Mucosa of rectum (tissue), 2 donors: ENCODE measurements around the gene TNIP2.

ENCODE experiments used
- H3K27ac ChIP-seq, 2 donors: one replicate each; pipeline ENCODE4 v1.7.0; 2013; ENCODE audit warnings: inconsistent platforms in 2 of 2, low read depth in 2 of 2, low read length in 2 of 2
- H3K27me3 ChIP-seq, 2 donors: one replicate each; pipeline ENCODE4 v1.7.0; 2013; ENCODE audit warnings: low read length in 2 of 2; ENCODE audit not compliant: control insufficient read depth in 2 of 2, insufficient read depth in 2 of 2
- H3K36me3 ChIP-seq, 2 donors: one replicate each; pipeline ENCODE4 v1.7.0; 2013; ENCODE audit warnings: low read length in 2 of 2; ENCODE audit not compliant: control insufficient read depth in 2 of 2, insufficient read depth in 2 of 2
- H3K4me1 ChIP-seq, 2 donors: one replicate each; pipeline ENCODE4 v1.7.0; 2013; ENCODE audit warnings: low read length in 2 of 2, mild to moderate bottlenecking in 1 of 2; ENCODE audit not compliant: control insufficient read depth in 2 of 2, insufficient read depth in 2 of 2
- H3K4me3 ChIP-seq, 2 donors: one replicate each; pipeline ENCODE4 v1.7.0; 2013; ENCODE audit warnings: low read length in 2 of 2
- H3K9ac ChIP-seq, 2 donors: one replicate each; pipeline ENCODE4 v1.7.0; 2013; ENCODE audit warnings: low read length in 2 of 2, low read depth in 1 of 2, mild to moderate bottlenecking in 1 of 2
- H3K9me3 ChIP-seq, 2 donors: one replicate each; pipeline ENCODE4 v1.7.0; 2013; ENCODE audit warnings: low read length in 2 of 2; ENCODE audit not compliant: control insufficient read depth in 2 of 2
- donor health status: healthy.
- donor health status: Normal muscosa, but diverticular disease.

Gene TNIP2

DNA sequence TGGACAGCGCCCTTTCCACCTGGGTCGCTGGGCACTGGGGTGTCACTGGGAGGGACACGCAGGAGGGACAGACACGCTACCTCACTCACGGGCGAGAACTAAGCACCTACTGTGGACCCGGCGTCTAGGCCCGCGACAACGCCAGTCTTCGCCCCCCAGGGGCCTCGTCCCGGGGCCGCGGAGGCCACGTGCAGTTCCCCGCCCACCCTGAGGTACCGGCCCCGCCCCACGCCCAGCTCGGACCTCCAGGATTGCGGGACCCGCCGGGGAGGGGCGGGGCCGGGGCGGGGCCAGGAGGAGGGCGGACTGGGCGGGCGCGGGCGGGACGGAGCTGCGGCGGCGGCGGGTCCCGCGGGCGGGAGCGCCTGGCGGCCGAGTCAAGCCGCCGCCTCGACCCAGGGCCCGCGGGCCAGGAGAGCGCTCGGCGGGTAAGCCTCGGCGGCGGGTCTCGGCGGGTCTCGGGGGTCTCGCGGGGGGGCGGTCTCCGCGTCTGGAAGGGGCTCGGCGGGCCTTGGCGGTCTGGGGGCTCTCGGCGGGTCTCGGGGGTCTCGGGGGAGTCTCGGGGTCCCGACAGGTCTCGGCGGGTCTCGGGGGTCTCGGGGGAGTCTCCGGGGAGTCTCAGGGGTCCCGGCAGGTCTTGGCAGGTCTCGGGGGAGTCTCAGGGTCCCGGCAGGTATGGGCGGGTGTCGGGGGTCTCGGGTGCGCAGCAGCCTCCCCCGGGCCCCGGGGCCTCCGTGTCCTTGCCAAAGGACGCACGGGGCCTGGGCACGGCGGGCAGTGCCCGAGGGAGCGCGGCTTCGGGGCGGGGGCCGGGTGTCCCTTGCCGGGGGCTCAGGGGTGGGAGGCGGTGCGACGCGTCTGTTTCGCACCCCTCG is 36.8 kb upstream of the TNIP2 start, which contains the start of gene SH3BP2:
Gene SH3BP2 (plus strand): TSS at position 375 of the 875 bp plus-strand sequence. CDS start 27,533 bp downstream, outside the sequence.
- H3K4me1 ChIP-seq: peaks cover 50 to 52% of the 10 kb centered on the region in 2 donors
- H3K27ac ChIP-seq: peak within 1 kb of the TSS; percentile 79 to 90
- H3K36me3 ChIP-seq: no peaks in the 10 kb centered on the region
- no peaks in the 10 kb centered on the region for H3K27me3 ChIP-seq
- no peaks in the 10 kb centered on the region for H3K9me3 ChIP-seq
- H3K4me3 ChIP-seq: peak within 1 kb of the TSS; percentile 58 to 75
- H3K9ac ChIP-seq: peak within 1 kb of the TSS; percentile 76 to 79

DNA sequence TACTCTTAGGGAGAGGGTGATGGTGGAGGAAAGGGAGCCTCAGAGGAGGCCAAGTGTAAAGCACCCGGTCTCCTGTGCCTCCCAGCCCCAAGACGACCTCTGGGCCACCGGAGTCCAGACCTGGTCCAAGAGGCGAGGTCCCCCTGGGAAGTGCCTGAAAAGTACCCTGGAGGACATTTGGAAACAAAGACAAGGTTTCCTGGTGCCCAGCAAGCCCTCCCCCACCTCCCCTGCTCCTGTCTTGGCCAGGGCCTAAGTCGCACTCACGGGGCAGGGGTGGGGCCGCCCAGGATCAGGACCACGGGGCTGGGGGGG is 36.2 kb upstream of the TNIP2 start:
- Histone ChIP-seq H3K27me3 (no peaks in the 10 kb centered on the region), H3K4me3 (no peak overlapping the region), H3K27ac (peak overlapping the region in 1 of 2 donors; percentile 1), H3K9ac (no peak overlapping the region), H3K9me3 (no peaks in the 10 kb centered on the region), H3K36me3 (no peaks in the 10 kb centered on the region), H3K4me1 (peaks cover 49 to 52% of the 10 kb centered on the region in 2 donors)

DNA sequence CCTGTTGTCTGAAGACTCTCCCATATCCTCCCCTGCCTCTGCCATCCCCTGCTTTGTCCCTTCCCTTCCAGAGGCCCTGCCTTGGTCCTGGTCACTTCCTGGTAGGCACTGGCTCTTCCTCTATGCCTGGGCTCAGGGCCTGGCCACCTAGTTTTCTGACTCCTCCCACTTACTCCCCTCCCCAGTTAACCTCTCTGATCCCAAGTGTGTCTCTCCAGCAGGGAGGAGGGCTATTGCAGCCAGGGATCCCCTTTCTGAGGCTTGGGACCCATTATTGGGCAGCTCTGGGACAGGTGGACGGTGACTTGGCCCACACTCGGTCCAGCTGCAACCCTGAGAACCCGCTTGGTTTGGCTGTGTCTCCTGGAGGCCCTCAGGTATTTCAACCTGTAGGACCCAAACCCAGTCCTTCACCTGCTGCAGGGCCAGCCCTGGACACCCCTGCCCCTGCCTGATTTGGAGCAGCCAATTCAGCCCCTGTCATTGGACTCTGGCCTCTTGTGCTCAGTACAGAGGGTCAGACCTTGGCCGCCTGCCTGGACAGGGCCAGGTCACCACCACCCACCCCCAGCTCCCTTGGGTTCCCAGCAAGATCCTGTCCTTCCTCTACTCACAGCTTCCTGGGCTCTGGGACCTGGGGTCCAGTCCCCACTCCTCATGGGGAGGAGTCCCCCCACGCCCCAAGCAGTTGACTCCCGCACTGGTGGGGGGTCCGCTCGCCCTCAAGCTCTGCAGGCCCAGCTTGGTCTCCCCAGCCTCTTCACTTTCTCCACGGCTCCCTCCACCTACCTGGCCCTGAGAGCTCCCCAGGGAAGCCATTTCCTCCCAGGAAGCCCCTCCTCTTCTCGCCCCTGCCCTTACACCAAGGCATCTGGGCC is 35.6 kb upstream of the TNIP2 start:
- no peak overlapping the region for H3K27ac ChIP-seq
- no peaks in the 10 kb centered on the region for H3K36me3 ChIP-seq
- H3K9ac ChIP-seq: no peak overlapping the region
- no peaks in the 10 kb centered on the region for H3K27me3 ChIP-seq
- H3K9me3 ChIP-seq: no peaks in the 10 kb centered on the region
- no peak overlapping the region for H3K4me3 ChIP-seq
- peaks cover 43 to 49% of the 10 kb centered on the region in 2 donors for H3K4me1 ChIP-seq

DNA sequence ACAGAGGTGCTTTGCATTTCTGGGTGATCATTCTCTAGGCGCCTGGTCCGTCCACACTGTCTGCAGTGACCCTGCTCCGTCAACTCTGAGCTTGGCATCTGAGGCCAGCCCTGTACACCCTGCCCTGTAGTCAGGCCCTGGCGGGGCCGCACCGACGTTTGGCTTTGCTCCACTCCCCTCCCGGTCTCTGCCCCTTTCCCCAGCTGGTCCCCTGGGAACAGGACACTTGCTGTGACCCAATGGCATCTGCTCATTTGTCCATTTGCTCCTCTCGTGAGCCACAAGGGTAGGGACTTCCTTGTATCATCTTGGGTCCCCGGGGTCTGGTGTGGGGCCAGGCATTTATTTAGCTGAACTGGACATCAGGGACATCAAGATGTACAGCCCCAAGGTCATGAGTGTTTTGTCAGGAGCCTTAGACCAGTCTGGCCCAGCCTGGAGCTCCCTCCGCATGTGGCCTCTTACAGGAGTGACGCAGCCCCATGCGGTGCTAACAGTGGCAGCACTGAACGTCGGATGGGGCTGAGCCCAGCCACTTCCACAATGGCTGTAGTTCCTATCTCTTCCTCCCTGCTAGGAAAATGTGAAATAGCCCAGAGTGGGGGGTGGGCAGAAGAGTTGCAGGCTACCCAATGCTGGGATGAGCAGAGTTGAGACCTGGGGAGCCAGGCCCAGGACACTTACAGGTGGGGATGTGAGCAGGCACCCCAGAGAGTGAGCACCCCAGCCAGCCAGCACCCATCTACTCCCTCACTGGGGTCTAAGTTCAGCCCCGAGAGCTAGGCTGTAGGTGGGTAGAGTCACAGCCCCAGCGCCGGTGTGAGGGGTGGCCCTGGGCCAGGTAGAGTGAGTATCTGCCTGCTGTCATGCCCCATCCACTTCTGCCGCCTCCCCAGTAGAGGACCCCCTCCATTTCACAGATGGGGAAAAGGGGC is 34.7 kb upstream of the TNIP2 start:
- Histone ChIP-seq H3K36me3 (no peaks in the 10 kb centered on the region), H3K9me3 (no peaks in the 10 kb centered on the region), H3K27me3 (no peaks in the 10 kb centered on the region), H3K4me1 (peaks cover 34 to 43% of the 10 kb centered on the region in 2 donors), H3K4me3 (no peak overlapping the region), H3K9ac (no peak overlapping the region), H3K27ac (no peak overlapping the region)

DNA sequence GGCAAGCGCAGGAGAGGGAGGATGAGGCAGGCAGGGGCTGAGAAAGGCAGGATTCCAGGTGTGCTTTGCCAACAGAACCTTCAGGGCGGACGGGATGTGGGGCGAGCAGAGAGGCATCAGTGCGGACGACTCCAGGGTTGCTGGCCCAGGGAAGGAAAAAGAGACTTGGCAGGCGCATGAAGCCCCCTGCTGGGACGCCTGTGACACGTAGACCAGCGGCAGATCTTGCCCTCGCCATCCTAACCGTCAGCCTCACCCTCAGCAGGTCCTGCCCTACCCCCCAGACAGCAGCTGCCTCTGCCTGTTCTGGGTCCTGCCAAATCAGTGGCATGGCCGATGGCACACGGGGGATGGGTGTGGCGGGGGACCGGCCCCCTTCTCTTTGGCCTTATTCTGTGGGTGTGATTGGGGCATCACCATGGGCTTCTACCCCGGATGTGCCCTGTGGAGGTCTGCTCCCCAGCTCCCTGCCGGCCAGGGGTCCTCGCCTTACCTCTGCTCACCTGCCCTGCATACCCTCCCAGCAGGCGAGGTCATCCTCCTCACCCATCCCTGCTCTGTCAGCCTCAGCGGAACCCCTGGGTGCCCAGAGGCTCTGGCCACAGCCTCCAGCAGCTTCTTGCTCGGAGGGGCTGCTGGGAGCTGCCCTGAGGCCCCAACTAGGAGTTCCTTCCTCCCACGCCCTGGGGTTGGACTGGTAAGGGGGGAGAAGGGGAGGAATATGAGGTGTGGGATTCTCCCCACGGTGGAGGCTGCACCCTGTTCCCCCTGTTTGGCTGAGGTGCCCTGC is 33.9 kb upstream of the TNIP2 start:
- H3K4me1 ChIP-seq: peaks cover 25 to 34% of the 10 kb centered on the region in 2 donors
- H3K27me3 ChIP-seq: no peaks in the 10 kb centered on the region
- no peak overlapping the region for H3K4me3 ChIP-seq
- H3K9me3 ChIP-seq: no peaks in the 10 kb centered on the region
- no peak overlapping the region for H3K27ac ChIP-seq
- H3K36me3 ChIP-seq: no peaks in the 10 kb centered on the region
- no peak overlapping the region for H3K9ac ChIP-seq

DNA sequence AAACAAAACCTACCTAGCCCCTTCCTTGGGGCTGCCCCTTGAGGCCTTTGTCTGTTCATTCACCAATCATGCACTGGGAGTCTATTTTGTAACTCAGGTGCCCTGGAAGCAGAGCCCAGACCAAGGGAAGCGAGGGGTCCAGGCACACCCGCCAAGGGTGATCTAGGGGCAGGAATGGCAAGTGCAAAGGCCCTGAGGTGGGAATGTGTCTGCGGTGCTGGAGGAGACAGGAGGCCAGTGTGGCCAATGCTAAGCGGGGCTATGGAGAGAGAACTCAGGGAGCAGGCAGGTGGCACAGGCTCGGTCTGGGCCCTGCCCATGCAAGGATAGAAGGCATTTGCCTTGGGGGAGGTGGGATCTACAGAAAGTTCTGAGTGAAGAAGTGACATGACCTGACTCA is 33.2 kb upstream of the TNIP2 start:
- H3K9me3 ChIP-seq: no peaks in the 10 kb centered on the region
- H3K4me1 ChIP-seq: peaks cover 19 to 28% of the 10 kb centered on the region in 2 donors
- no peaks in the 10 kb centered on the region for H3K36me3 ChIP-seq
- H3K27ac ChIP-seq: no peak overlapping the region
- H3K4me3 ChIP-seq: no peak overlapping the region
- no peaks in the 10 kb centered on the region for H3K27me3 ChIP-seq
- no peak overlapping the region for H3K9ac ChIP-seq

DNA sequence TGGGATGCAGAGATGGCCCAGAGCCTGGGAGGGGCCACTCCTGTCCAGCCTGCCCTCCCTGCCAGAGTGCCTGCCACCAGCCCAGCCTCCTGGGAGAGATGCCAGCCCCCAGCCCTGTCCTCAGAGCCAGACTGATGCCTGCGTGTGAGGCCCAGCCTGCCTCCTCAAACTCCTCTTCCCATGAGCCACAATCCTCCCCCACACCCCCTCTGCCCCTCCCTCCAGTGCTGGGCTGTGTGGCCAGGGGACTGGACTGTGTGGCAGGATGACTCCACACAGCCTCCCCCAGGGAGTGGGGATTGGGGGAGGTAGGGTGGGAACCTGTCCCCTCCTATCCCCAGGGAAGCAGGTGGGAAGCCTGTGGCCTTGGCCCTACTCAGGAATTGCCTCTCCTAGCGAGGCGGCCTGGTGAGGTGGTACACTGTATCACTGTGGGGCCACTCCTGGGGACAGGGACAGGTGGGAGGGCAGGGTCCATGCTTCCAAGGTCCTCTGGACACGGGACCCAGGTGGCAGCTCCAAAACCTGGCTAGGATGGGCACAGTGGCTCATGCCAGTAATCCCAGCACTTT is 32.5 kb upstream of the TNIP2 start:
- Histone ChIP-seq H3K36me3 (no peaks in the 10 kb centered on the region), H3K27ac (peak overlapping the region in 1 of 2 donors; percentile 68), H3K4me3 (no peak overlapping the region), H3K27me3 (no peaks in the 10 kb centered on the region), H3K9me3 (no peaks in the 10 kb centered on the region), H3K9ac (no peak overlapping the region), H3K4me1 (peaks cover 12 to 20% of the 10 kb centered on the region in 2 donors)

DNA sequence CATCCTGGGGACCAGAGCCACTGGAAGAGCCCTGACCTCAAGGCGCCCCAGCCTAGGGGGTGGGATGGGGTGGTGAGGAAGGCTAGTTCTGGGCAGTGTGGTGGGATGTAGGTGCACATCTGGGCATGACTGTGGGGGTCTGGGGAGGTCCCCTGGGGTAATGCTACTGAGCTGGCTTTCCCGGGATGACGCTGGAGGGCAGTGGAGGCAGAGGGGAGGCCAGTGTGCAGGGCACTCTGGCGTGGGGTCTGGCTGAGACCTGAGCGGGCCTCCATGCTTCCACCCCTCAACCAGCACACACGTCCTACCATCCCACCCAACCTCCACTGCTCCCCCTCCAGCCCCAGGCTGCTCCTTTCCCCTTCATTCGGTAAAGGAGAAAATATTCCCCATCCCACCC is 32.0 kb upstream of the TNIP2 start:
- Histone ChIP-seq H3K36me3 (no peaks in the 10 kb centered on the region), H3K27me3 (no peaks in the 10 kb centered on the region), H3K27ac (peak overlapping the region; percentile 68 to 69), H3K9me3 (no peaks in the 10 kb centered on the region), H3K4me1 (peaks cover 10 to 18% of the 10 kb centered on the region in 2 donors), H3K4me3 (no peak overlapping the region), H3K9ac (peak overlapping the region in 1 of 2 donors; percentile 16)
